Stimulated activated CD4-positive, alpha-beta T cell treated with anti-CD3 and anti-CD28 coated beads, Interleukin-1b, Interleukin-23, amount 100 ng/mL, for 48 hours (primary cell): ENCODE measurements around the gene YIPF4.
"Not testable (repeated sequence)": the region's sequence is repeated elsewhere in the genome, so short reads cannot be mapped to it uniquely, and the experiment has no call there.

ENCODE experiments used
- DNase-seq: peaks from one replicate; pipeline ENCODE4 v3.0.0-alpha.2; 2020

The YIPF4 gene

DNA sequence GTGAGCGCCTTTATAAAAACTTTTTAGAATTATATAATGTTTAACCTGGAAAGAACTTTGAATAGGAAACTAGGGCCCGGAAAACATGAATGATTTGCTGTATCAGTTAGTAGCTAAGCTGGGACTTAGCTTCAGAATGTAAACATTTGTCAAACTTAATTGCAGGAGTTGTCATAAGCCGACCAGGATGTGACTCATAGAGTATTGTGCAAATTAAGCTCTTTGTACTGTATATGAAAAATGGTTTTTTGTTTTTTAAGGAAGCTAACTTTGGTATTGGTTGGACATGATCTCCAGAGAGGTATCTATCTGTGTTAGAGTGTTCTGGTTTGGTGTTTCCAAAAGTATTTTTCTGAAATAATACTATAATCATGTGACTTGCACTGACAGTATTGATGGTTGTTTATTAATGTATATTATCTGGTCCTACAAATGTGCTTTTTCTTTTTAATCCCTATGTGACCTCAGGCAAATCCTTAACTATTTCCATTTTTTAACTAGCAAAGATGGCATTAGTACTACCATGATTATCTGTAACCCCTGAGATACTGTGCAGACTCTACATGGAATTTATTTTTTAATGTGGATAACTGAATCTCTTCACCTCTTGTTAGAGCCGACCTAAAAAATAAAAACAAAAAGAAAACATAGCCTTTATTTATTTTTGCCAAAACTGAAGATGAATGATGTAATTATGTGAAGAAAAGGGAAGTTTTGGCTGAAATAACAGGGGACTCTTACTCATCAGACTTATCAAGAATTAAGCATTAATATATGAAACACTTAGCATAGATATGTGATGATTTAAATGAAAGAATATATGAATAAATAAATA is 11.7 kb downstream of the YIPF4 start:
- DNase-seq: no peak

GRCh38 chr2:32290000-32290339 is 12.3 kb downstream of the YIPF4 start:
- no peak for DNase-seq

DNA sequence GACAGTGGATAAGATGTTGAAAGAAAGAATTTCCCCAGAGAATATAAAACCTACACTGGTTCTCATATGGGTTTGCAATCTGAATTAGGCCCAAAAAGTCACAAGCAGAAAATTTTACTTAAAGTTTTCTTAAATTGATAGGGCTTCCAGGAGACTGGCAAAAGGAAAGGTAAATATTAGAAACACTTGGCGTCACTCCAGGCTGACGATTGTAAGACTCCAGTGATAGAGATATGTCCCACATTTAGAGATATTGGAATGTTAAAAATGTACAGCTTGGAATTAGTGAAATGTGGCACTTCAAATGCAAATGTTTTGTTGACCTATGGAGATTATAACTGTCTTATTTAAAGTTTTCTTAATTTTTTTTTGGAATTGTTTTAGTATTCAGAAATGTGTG is 14.0 kb downstream of the YIPF4 start:
- no peak for DNase-seq

GRCh38 chr2:32293493-32293892 is 15.8 kb downstream of the YIPF4 start:
- not testable (repeated sequence) for DNase-seq

- DNase-seq: not testable (repeated sequence)
Observed at GRCh38 chr2:32293966-32294562, 16.4 kb downstream of the YIPF4 start.

DNA sequence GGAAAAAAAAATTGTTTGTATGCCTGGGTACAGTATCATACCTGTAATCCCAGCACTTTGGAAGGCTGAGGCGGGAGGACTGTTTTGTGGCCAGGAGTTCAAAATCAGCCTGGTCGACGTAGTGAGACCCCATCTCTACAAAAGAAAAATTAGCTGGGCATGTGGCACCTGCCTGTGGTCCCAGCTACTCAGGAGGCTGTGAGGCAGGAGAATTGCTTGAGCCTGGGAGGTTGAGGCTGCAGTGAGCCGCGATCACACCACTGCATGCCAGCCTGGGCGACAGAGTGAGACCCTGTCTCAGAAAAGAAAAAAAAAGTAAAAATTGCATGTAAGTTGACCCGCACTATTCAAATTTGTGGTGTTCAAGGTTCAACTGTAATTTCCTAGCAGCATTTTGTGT is 32.9 kb downstream of the YIPF4 start:
- DNase-seq: no peak

DNA sequence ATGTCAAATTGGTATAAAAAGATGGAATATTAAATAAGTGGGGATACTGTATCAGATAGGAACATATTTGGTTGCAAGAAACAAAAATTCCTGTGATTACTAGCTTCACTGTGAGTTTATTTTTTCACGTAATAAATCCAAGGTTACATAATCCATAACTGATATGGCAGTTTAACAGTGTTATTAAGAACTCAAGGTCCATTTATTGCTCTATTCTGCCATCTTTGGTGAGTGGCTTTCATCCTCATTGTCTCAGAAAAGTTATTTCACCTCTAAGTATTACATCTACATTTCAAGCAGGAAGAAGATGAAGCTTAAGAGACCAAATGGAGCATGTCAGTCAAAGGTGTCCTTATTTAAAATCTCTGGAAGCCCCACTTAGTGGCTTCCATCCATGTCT is 37.2 kb downstream of the YIPF4 start:
- DNase-seq: no peak

DNA sequence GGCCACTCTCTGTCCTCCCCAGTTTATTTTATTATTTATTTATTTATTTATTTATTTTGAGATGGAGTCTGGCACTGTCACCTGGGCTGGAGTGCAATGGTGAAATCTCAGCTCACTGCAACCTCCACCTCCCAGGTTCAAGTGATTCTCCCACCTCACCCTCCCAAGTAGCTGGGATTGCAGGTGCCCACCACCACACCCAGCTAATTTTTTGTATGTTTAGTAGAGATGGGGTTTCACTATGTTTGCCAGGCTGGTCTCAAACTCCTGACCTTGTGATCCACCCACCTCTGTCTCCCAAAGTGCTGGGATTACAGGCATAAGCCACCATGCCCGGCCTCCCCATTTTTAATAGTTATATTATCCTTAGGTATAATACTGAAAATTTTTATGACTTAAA is 51.0 kb downstream of the YIPF4 start:
- DNase-seq: not testable (repeated sequence)

GRCh38 chr2:32329180-32329980 is 51.7 kb downstream of the YIPF4 start:
- not testable (repeated sequence) for DNase-seq

GRCh38 chr2:32330136-32330535 is 52.4 kb downstream of the YIPF4 start:
- no peak for DNase-seq

- DNase-seq: no peak
Observed at GRCh38 chr2:32342801-32343200, 65.1 kb downstream of the YIPF4 start.

DNA sequence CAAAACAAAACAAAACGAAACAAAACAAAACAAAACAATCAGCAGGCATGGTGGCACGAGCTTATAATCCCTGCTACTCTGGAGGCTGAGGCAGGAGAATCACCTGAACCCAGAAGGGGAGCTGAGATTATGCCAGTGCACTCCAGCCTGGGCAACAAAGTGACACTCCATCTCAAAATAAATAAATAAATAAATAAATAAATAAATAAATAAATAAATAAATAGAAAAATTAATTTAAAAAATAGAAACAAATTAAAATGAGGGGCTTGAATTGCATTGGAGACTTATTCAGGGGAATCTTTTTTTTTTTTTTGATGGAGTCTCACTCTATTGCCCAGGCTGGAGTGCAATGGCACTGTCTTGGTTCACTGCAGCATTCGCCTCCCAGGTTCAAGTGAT is 73.1 kb downstream of the YIPF4 start:
- DNase-seq: not testable (repeated sequence)

GRCh38 chr2:32355976-32356680 is 78.4 kb downstream of the YIPF4 start:
- no peak for DNase-seq

DNA sequence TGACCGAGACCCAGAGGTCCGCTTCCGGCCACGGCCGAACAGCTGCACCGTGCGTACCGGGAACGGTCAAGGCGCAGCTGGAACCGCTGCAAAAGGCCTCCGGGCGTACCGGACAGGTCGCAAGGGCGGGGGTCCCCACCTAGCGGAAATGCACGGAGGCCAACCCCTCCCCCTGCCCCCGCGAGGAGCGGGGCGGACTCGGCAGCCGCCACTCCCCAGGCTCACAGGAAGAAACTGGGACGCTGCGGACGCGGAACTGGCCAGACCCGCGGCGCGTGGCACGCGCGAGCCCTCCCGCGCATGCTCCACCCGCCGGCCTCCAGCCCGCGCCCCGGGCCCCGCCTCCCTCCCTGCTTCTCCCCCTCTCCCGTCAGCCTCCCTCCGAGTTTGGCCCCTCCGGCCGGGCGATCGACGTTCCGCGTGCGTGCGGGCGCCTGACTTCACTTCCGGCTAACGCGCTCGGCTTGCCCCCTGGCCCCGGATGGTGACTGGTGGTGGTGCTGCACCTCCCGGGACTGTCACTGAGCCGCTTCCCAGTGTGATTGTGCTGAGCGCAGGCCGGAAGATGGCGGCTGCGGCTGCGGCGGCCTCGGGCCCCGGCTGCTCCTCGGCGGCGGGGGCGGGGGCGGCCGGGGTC is 79.1 kb downstream of the YIPF4 start, which contains the start of gene BIRC6:
Gene BIRC6 (plus strand): TSS at position 343 of the 637 bp plus-strand sequence. CDS start 139 bp downstream, at position 482.
- peak; percentile 97 for DNase-seq

DNA sequence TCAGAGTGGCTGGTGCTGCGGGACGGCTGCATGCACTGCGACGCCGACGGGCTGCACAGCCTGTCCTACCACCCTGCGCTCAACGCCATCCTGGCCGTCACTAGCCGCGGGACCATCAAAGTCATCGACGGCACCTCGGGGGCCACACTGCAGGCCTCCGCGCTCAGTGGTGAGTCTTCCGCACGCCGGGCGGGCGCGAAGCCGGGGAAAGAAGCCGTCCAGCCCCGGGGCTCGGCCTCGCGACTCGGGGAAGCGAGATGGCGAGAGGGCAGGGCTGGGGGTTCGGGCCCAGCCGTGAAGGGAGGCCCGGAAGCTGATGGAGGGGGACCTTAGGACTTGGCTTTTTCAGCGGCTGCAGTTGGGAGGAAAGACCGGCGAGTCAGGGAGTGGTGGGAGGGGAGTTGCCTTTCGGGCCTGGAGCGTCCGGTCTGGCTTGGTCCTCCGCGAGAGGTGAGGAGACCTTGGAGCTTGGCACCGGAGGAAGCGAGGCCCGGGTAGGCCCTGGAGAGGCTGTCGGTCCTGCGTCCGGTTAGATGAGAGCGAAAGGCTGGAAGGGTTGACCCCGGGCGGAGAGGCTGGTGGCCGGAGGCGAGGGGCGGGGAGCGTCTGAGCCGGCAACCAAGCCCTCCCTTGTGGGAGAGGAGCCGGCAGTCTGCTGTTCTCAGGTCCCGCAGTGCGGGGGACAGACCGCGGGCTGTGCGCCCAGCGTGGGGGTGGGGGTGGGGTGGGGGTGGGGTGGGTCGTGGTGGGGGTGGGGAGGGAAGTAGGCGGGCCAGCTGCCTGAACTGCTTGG is 79.8 kb downstream of the YIPF4 start:
- DNase-seq: peak; percentile 36

DNA sequence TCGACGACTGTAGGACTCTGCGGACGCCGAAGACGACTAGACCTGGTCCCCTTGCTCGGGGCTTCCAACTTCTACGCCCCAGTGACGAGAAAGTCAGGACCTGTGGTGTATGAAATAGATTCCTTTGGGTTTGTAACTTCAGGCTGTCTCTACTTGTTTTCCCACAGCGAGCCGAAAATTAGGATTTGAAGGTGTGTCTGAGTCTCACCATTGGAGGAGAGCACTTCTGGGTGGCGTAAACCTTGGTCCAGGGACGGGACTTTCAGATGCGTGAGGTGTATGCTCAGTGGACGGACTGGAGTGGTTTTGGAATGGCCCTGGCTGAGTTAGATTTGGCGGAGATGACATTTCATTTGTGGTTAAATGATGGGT is 80.4 kb downstream of the YIPF4 start:
- DNase-seq: peak; percentile 3

DNA sequence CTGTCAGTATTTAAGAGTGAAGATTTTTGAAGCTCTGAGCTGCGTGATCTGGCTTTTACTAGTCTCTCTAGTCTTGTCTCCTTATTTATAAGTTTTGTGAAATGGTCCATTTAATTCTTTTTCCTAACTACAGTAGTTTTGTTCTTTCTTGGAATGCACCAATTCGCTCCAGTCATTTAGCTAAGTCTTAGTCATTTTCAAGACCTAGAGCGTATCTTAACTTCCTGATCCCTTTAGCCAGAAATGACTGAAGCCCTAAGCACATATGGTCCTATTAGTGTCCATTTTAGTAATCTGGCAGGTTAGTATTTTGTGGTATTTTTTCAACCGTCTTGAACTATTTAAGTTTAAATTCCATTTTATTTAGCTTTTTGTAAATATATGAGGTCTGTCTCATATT is 82.7 kb downstream of the YIPF4 start:
- no peak for DNase-seq

DNA sequence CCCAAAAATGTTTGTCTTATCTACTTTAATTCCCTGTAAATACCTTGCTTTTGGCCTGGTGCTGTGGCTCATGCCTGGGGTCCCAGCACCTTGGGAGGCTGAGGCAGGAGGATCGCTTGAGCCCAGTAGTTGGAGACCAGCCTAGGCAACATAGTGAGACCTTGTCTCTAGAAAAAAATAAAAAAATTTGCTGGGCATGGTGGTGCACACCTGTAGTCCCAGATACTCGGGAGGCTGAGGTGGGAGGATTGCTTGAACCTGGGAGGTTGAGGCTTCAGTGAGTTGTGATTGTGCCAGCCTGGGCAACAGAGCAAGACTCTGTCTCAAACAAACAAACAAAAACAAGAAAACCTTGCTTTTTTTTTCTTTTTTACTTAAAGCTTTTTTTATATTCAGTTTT is 85.3 kb downstream of the YIPF4 start:
- not testable (repeated sequence) for DNase-seq

DNA sequence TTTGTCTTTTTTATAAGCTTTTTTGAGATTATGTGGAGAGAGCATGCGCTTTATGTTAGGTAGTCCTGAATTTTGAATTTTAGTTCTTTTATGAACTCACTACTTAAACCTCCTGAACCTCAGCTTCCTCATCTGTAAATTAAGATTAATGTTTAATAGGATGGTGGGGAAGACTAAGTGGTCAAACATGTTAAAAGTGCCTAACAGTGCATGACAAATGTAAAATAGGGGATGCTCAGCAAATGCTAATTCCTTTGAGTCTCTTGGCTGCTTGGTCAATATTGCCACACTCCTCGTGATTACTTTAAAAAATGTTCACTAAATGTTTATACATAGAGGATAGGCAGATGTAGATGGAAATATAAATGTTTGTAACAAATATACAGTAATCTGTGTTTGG is 85.9 kb downstream of the YIPF4 start:
- DNase-seq: no peak

DNA sequence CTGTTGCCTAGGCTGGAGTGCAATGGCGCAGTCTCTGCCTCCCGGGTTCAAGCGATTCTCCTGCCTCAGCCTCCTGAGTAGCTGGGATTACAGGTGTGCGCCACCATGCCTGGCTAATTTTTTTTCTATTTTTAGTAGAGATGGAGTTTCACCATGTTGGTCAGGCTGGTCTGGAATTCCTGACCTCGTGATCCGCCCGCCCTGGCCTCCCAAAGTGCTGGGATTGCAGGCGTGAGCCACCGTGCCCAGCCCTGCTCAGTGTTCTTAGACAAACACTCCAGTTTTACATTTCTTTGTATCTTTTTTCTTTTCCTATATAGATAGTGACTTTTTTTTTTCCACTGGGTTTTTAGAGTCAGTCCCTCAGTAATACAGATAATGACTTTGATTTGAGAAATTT is 86.6 kb downstream of the YIPF4 start:
- DNase-seq: not testable (repeated sequence)

GRCh38 chr2:32365679-32366078 is 88.0 kb downstream of the YIPF4 start:
- DNase-seq: not testable (repeated sequence)
